AG04450 (cell line): ENCODE results near the gene APP. TPM values are rescaled to one million over a fixed set of nuclear protein-coding genes. Genes with fewer than 3 reads are reported as not detected.

ENCODE experiments used
- CTCF ChIA-PET: fragments of 300-600, 350-600 bp; formaldehyde crosslinking; extraction: SDS; loops from one replicate; lab custom pipeline; 2022; ENCODE audit warnings: antibody characterized with exemption, inconsistent platforms; lab: Charles Lee
- POLR2A ChIA-PET: fragments of 350-600 bp; formaldehyde crosslinking; extraction: SDS; loops from one replicate; lab custom pipeline; 2021; ENCODE audit warnings: antibody characterized with exemption, inconsistent platforms; lab: Yijun Ruan, JAX
- DNase-seq: peaks from one replicate; pipeline ENCODE4 v3.0.0-alpha.2; 2011; ENCODE audit warnings: low read depth, low spot score
- H3K27ac ChIP-seq: one replicate; pipeline ENCODE4 v1.5.1; 2012; ENCODE audit warnings: low read depth, low read length, control low read depth
- H3K27me3 ChIP-seq: one replicate; pipeline ENCODE4 v1.6.0; 2012; ENCODE audit warnings: low read length; ENCODE audit not compliant: control insufficient read depth, insufficient read depth
- H3K4me3 ChIP-seq: 2 replicates; pipeline ENCODE4 v1.5.1; 2011; ENCODE audit warnings: mild to moderate bottlenecking, low read depth, low read length, control low read depth
- H3K9me3 ChIP-seq: 2 replicates; pipeline ENCODE4 v1.5.1; 2012; ENCODE audit warnings: low read length; ENCODE audit not compliant: control insufficient read depth, insufficient read depth
- polyA plus RNA-seq: library from polyadenylated mRNA; depleted of rRNA; stranded (reverse); fragments of >200 nt; gene quantifications from 2 replicates; pipeline ENCODE4 v1.2.3, GENCODE V29; 2011
- TF ChIP-seq, protein P1 (sequence below): IDR thresholded peaks from 2 replicates; pipeline ENCODE4 v1.5.1; 2011; ENCODE audit warnings: low read depth, low read length, control low read depth, inconsistent platforms

The APP gene
- polyA plus RNA-seq, 1 experiment = 870 TPM

DNA sequence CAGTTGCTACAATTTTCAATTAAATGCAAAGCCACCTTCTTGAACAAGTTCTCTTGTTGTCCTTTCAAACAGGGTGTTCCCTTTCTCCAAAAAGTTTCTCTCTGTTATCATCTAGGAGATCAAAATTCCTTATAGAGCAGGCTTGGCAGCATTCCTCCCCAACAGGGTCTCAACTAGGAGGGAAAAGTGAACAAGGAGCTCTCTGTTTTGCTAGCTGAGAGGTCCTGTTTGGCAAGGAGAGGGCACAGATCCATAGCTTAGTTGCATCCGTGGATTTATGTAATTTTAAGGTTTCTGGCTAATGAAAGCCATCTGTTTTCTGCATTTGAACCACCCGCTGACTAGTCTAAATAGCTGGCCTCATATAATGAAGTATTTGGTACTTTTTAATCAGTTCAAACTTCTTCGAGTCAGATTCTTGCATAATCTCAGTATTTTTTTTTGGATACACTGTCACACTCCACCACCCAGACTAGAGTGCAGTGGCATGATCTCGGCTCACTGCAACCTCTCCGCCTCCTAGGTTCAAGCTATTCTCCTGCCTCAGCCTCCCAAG, 54.0 kb downstream of the APP start:
- Histone ChIP-seq H3K27me3 (no peaks in the 10 kb centered on the region), H3K9me3 (no peaks in the 10 kb centered on the region), H3K4me3 (no peak overlapping the region), H3K27ac (peak overlapping the region; percentile 23)
- no peak for DNase-seq
- TF ChIP-seq, protein P1, sequence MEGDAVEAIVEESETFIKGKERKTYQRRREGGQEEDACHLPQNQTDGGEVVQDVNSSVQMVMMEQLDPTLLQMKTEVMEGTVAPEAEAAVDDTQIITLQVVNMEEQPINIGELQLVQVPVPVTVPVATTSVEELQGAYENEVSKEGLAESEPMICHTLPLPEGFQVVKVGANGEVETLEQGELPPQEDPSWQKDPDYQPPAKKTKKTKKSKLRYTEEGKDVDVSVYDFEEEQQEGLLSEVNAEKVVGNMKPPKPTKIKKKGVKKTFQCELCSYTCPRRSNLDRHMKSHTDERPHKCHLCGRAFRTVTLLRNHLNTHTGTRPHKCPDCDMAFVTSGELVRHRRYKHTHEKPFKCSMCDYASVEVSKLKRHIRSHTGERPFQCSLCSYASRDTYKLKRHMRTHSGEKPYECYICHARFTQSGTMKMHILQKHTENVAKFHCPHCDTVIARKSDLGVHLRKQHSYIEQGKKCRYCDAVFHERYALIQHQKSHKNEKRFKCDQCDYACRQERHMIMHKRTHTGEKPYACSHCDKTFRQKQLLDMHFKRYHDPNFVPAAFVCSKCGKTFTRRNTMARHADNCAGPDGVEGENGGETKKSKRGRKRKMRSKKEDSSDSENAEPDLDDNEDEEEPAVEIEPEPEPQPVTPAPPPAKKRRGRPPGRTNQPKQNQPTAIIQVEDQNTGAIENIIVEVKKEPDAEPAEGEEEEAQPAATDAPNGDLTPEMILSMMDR = no peak
- POLR2A ChIA-PET = no interaction called here
- CTCF ChIA-PET = no interaction called here

DNA sequence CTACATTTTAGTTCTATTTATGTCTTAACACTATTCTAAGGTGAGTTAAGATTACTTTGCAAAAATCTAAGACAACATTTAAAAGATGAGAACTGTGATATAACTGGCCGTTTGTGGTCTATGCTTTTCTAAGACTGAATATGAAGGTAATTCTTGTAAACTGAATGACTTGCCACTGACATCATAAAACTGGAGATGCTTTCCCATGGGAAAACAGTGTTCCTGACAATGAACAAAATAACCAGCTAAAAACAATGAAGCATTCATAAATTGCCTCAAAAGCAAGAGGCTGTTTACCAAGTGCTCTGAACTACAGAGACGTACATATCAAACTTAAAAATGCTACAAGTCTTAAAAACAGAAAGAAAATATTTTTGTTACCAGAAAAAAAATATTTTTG, 54.7 kb downstream of the APP start:
- no peak overlapping the region for H3K27ac ChIP-seq

GRCh38 chr21:26115305-26115704, 55.3 kb downstream of the APP start:
- no peaks in the 10 kb centered on the region for H3K27me3 ChIP-seq
- H3K27ac ChIP-seq = no peak overlapping the region
- no peak for DNase-seq
- no peak overlapping the region for H3K4me3 ChIP-seq
- TF ChIP-seq, protein P1 = no peak
- ChIA-PET POLR2A (no interaction called here), CTCF (no interaction called here)
- no peaks in the 10 kb centered on the region for H3K9me3 ChIP-seq

More for the DNA sequence above, 54.7 kb downstream of the APP start:
- TF ChIP-seq, protein P1 = no peak
- DNase-seq = peak; percentile 18
- ChIA-PET POLR2A (no interaction called here), CTCF (no interaction called here)
- Histone ChIP-seq H3K4me3 (no peak overlapping the region), H3K27me3 (no peaks in the 10 kb centered on the region), H3K9me3 (no peaks in the 10 kb centered on the region)

DNA sequence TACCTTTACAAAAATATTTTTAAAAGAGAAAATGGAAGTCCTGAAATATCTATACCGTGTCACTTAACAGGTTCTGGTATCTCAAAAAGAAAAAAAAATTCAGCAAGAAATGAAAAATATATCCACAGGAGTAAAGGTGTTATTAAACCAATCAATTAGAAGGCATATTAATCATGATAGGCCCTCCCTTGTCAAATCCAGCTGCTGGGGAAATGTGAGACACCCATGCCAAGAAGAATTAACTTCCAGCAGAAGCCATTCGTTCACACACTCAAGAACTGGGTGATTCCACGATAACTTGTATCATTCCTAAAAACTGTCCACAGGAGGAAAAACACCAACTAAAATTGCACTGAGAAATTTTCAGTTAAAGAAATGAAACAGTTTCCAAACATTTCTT, 57.6 kb downstream of the APP start:
- Histone ChIP-seq H3K27ac (no peak overlapping the region), H3K4me3 (no peak overlapping the region), H3K9me3 (no peaks in the 10 kb centered on the region), H3K27me3 (no peaks in the 10 kb centered on the region)
- TF ChIP-seq, protein P1 = no peak
- ChIA-PET POLR2A (no interaction called here), CTCF (no interaction called here)
- no peak for DNase-seq

DNA sequence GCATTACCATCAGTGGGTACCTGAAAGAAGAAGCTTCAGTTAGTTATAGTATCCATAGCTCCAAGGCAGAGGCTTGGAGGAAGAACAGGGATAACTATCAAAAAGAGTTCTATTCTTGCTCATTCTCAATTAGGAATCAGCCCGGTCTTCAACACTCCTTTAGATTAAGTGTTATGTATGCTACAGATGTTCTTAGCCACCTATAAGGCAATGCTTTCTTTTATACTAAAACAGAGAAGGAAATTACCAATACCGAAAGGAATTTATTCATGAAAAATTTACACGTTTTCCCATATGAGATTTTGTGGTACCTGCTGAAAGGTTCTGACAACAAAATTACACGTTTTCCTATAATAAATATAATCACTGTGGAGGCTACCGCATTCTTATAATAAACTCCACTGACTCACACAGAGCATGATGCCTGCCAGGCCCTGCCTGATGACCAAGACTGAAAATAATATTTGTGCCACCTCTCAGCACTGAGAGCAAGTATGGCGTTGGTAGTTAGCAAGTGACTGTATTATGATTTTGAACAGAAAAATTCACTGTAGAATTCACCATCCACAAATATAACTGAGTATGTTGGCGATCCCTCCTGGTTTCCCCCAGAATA, 58.3 kb downstream of the APP start:
- TF ChIP-seq, protein P1 = no peak
- Histone ChIP-seq H3K9me3 (no peaks in the 10 kb centered on the region), H3K27ac (no peak overlapping the region), H3K4me3 (no peak overlapping the region), H3K27me3 (no peaks in the 10 kb centered on the region)
- POLR2A ChIA-PET = no interaction called here
- CTCF ChIA-PET = no interaction called here
- no peak for DNase-seq
